Neuron (in vitro differentiated cells): Measurements from ENCODE around the gene SLTM.

ENCODE experiments used
- H2AFZ ChIP-seq: one replicate; pipeline ENCODE4 v1.6.1; 2013; ENCODE audit warnings: low read depth, mild to moderate bottlenecking, inconsistent platforms, low read length, moderate library complexity
- H3K27me3 ChIP-seq: one replicate; pipeline ENCODE4 v1.6.1; 2013; ENCODE audit warnings: low read length; ENCODE audit not compliant: insufficient read depth
- H3K36me3 ChIP-seq: one replicate; pipeline ENCODE4 v1.6.1; 2013; ENCODE audit warnings: low read length; ENCODE audit not compliant: insufficient read depth
- H3K4me1 ChIP-seq: one replicate; pipeline ENCODE4 v1.6.1; 2013; ENCODE audit warnings: low read length; ENCODE audit not compliant: insufficient read depth
- H3K4me3 ChIP-seq: 2 replicates; pipeline ENCODE4 v1.5.1; 2013; ENCODE audit warnings: mild to moderate bottlenecking, low read length, moderate library complexity
- H3K9me3 ChIP-seq: one replicate; pipeline ENCODE4 v1.6.1; 2013; ENCODE audit warnings: low read length

Gene SLTM

GRCh38 chr15:58933281-58934113 lies at the start of gene SLTM:
TSS of gene SLTM (minus strand) at chr15:58933679. CDS start at chr15:58933565, 114 bp downstream.
- H3K27me3 ChIP-seq: no peaks in the 10 kb centered on the region
- H3K9me3 ChIP-seq: no peaks in the 10 kb centered on the region
- H3K36me3 ChIP-seq: peaks cover 17% of the 10 kb centered on the region
- H2AFZ ChIP-seq: peak within 1 kb of the TSS; percentile 69
- H3K4me3 ChIP-seq: peak within 1 kb of the TSS; percentile 68
- peaks cover 13% of the 10 kb centered on the region for H3K4me1 ChIP-seq

- Histone ChIP-seq H3K4me3 (no peak overlapping the region), H3K9me3 (no peaks in the 10 kb centered on the region), H3K4me1 (no peaks in the 10 kb centered on the region), H3K36me3 (no peaks in the 10 kb centered on the region), H2AFZ (no peak overlapping the region), H3K27me3 (no peaks in the 10 kb centered on the region)
Measured at GRCh38 chr15:58983261-58983660, 49.8 kb upstream of the SLTM start.

DNA sequence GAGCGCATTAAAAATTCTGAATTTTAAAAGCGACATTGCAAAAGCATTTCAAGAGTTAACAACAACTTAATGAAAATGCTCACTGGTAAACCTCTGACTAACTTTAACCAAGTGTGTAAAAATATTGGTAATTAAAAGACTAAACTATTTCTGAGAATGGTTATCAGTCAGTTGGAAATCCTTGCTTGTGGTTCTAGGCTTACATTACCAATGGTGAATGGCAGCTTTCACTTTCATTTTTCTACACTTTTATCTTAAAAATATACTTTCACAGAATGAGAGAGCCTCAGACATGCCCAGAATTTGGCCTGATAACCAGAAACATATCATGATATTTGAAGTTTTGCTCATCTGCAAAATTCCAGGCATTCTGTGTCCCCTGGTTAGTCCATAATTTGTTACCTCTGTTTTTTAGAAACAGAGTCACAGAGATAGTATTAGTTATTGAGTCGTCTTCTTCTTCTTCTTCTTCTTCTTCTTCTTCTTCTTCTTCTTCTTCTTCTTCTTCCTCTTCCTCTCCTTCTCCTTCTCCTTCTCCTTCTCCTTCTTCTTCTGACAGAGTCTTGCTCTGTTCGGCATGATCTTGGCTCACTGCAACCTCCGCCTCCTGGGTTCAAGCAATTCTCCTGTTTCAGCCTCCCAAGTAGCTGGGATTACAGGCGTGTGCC lies 48.5 kb upstream of the SLTM start:
- H3K36me3 ChIP-seq: no peaks in the 10 kb centered on the region
- H3K4me3 ChIP-seq: no peak overlapping the region
- no peaks in the 10 kb centered on the region for H3K4me1 ChIP-seq

DNA sequence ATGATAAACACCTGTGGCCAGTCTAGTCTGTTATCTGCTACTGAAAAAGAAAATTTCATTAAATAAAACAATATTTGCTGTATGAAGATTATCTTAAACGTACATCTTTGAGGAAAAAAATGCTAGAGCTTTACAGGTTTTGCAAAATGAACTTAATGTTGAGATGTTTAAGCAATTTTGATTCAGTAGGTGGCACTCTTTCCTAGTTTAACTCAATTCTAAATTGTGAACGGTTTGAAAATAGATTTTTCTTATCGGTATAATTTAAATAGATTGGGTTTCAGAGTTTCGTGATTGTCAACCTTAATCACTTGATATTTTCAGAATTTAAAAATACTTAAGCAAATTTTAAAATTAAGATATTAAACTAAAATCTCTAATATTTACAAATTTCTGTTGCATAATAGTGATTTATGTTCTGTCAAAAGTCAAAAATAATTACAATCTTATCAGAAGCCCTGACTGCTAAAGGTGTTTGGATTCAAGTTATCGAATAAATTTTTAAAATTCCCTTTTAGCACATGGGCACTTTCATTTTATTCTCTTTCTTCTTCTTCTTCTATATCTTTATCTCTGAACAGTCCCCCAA lies 47.0 kb upstream of the SLTM start:
- no peaks in the 10 kb centered on the region for H3K27me3 ChIP-seq
- H3K36me3 ChIP-seq: no peaks in the 10 kb centered on the region
- H3K4me1 ChIP-seq: no peaks in the 10 kb centered on the region
- H3K9me3 ChIP-seq: no peaks in the 10 kb centered on the region
- no peak overlapping the region for H3K4me3 ChIP-seq
- H2AFZ ChIP-seq: no peak overlapping the region

More for the DNA sequence above, 48.5 kb upstream of the SLTM start:
- Histone ChIP-seq H3K9me3 (no peaks in the 10 kb centered on the region), H2AFZ (no peak overlapping the region), H3K27me3 (no peaks in the 10 kb centered on the region)

- Histone ChIP-seq H3K27me3 (no peaks in the 10 kb centered on the region), H3K4me3 (no peak overlapping the region), H2AFZ (no peak overlapping the region), H3K4me1 (no peaks in the 10 kb centered on the region), H3K36me3 (no peaks in the 10 kb centered on the region), H3K9me3 (no peaks in the 10 kb centered on the region)
Measured at GRCh38 chr15:58977887-58978286, 44.4 kb upstream of the SLTM start.

DNA sequence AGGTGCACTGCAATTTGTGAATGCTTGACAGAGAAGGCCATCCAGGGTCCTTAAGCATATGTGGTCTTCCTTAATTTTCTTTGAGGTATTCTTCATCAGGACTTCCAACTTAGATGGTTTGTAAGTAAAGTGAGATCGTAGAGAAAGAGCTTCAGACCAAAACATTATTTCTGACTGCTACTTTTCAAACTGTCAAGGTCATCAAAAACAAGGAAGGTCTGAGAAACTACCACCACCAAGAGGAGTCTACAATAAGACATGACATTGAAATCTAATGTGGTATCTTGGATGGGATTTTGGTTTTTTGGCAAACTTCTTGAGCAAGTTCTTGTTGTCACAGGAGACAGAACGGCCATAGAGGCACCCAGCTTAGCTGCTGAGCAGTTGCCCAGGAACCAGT lies 34.0 kb upstream of the SLTM start:
- Histone ChIP-seq H3K9me3 (no peaks in the 10 kb centered on the region), H3K4me1 (no peaks in the 10 kb centered on the region), H3K4me3 (no peak overlapping the region), H3K36me3 (no peaks in the 10 kb centered on the region), H3K27me3 (no peaks in the 10 kb centered on the region), H2AFZ (no peak overlapping the region)

DNA sequence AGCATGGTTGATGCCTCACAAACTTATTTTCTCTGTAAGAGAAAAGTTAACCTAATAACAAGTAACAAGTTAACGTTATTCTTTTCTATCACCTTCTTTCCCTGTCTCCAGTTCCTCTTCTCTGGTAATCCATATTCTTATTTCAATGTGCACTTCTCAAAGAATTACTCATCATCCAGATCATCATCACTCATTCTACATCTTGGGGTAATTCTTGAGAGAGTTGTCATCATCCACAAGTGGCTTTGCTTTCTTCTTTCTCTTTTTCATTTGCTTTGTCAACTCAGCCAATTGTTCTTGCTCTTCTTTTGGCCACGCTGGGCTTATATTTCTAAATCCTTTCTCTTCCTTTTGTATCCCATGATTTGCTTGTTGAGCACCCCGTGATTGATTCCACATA lies 33.2 kb upstream of the SLTM start:
- Histone ChIP-seq H3K27me3 (no peaks in the 10 kb centered on the region), H3K4me3 (no peak overlapping the region), H2AFZ (no peak overlapping the region), H3K4me1 (no peaks in the 10 kb centered on the region), H3K9me3 (no peaks in the 10 kb centered on the region), H3K36me3 (no peaks in the 10 kb centered on the region)

GRCh38 chr15:58962662-58963565 lies 29.4 kb upstream of the SLTM start:
- no peaks in the 10 kb centered on the region for H3K9me3 ChIP-seq
- H3K36me3 ChIP-seq: no peaks in the 10 kb centered on the region
- H2AFZ ChIP-seq: no peak overlapping the region
- no peaks in the 10 kb centered on the region for H3K27me3 ChIP-seq
- no peaks in the 10 kb centered on the region for H3K4me1 ChIP-seq
- no peak overlapping the region for H3K4me3 ChIP-seq

DNA sequence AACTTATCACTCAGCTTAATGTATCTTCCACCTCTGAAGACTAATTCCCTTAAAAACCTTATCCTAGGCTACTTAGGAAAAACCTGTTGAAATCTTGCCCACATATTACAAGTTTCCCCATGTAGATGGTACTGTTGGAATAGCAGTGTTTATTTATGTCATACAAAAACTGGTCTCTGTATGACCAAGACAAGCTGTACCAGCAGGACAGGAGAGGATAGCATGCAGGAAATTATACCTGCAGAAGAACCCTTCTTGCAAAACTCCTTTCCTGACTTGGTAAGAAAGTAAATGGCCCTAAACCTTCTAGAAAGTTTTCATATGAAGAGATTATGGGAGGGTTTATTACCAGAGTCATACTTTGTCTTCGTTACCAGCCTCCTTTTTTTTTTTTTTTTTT lies 28.7 kb upstream of the SLTM start:
- no peak overlapping the region for H2AFZ ChIP-seq
- H3K4me3 ChIP-seq: no peak overlapping the region
- H3K36me3 ChIP-seq: no peaks in the 10 kb centered on the region
- H3K27me3 ChIP-seq: no peaks in the 10 kb centered on the region
- H3K4me1 ChIP-seq: no peaks in the 10 kb centered on the region
- H3K9me3 ChIP-seq: no peaks in the 10 kb centered on the region

DNA sequence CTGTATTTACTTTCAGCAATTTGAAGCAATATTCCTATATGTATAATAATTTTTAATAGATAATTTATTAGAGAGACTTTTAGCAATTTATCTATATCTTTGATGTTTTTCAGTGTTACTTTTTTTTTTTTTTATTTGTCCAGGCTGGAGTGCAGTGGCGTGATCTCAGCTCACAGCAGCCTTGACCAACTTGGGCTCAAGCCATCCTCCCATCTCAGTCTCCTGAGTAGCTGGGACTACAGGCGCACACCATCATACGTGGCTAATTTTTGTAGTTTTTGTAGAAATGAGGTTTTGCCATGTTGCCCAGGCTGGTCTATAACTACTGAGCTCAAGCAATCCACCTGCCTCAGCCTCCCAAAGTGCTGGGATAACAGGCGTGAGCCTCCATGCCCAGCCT lies 25.3 kb upstream of the SLTM start:
- H3K4me1 ChIP-seq: no peaks in the 10 kb centered on the region
- H3K4me3 ChIP-seq: no peak overlapping the region
- H3K27me3 ChIP-seq: no peaks in the 10 kb centered on the region
- H3K36me3 ChIP-seq: no peaks in the 10 kb centered on the region
- H2AFZ ChIP-seq: no peak overlapping the region
- H3K9me3 ChIP-seq: no peaks in the 10 kb centered on the region

- Histone ChIP-seq H3K9me3 (no peaks in the 10 kb centered on the region), H3K36me3 (no peaks in the 10 kb centered on the region), H3K4me3 (no peak overlapping the region), H2AFZ (no peak overlapping the region), H3K27me3 (no peaks in the 10 kb centered on the region), H3K4me1 (no peaks in the 10 kb centered on the region)
Measured at GRCh38 chr15:58957101-58957973, 23.9 kb upstream of the SLTM start.

GRCh38 chr15:58952751-58953150 lies 19.3 kb upstream of the SLTM start:
- H3K4me3 ChIP-seq: no peak overlapping the region

More at GRCh38 chr15:58952751-58953150, 19.3 kb upstream of the SLTM start:
- Histone ChIP-seq H3K4me1 (no peaks in the 10 kb centered on the region), H3K9me3 (no peaks in the 10 kb centered on the region), H3K27me3 (no peaks in the 10 kb centered on the region), H3K36me3 (no peaks in the 10 kb centered on the region), H2AFZ (no peak overlapping the region)
